HEK293 (cell line): ENCODE data around the gene RHCG.

Experiments used
- CTCF ChIA-PET: fragments of 350-600 bp; formaldehyde crosslinking; extraction: SDS; loops from one replicate; lab custom pipeline; 2021; ENCODE audit warnings: antibody characterized with exemption; lab: Yijun Ruan, JAX
- POLR2A ChIA-PET: fragments of 300-600 bp; formaldehyde crosslinking; extraction: SDS; loops from one replicate; lab custom pipeline; 2020; ENCODE audit warnings: antibody characterized with exemption, inconsistent platforms; lab: Yijun Ruan, JAX
- H3K27ac ChIP-seq: fragments of 200-500 bp; sonication (Bioruptor generic); 2 replicates; pipeline ENCODE4 v1.5.1; 2014; ENCODE audit warnings: low read depth, low read length, control low read depth, inconsistent platforms; ENCODE audit errors: extremely low read depth
- H3K36me3 ChIP-seq, 2 experiments: fragments of 200-500 bp in 1 of 2; sonication (Bioruptor generic) in 1 of 2; 1 replicate in 1 of 2; 2 replicates in 1 of 2; pipeline ENCODE4 v1.5.1; 2014 to 2017; ENCODE audit warnings: inconsistent platforms in 2 of 2, low read length in 2 of 2; ENCODE audit not compliant: control insufficient read depth in 2 of 2, insufficient read depth in 1 of 2
- H3K4me1 ChIP-seq: fragments of 200-500 bp; sonication (Bioruptor generic); 2 replicates; pipeline ENCODE4 v1.5.1; 2014; ENCODE audit warnings: mild to moderate bottlenecking, low read length, inconsistent platforms; ENCODE audit not compliant: control insufficient read depth, insufficient read depth
- H3K4me3 ChIP-seq: 2 replicates; pipeline ENCODE4 v1.5.1; 2011; ENCODE audit warnings: low read depth, mild to moderate bottlenecking, control low read depth, low read length, moderate library complexity
- H3K9me3 ChIP-seq: fragments of 200-500 bp; sonication (Bioruptor generic); 2 replicates; pipeline ENCODE4 v1.5.1; 2014; ENCODE audit warnings: low read depth, low read length, inconsistent platforms; ENCODE audit not compliant: control insufficient read depth, insufficient read depth
- BCL11A ChIP-seq: fragments of 450-650 bp; formaldehyde crosslinking; IDR thresholded peaks from 2 replicates; pipeline ENCODE4 v1.5.1; 2016; ENCODE audit warnings: low read depth, missing biosample characterization, missing genetic modification characterization
- EGR2 ChIP-seq: fragments of 450-650 bp; formaldehyde crosslinking; IDR thresholded peaks from 2 replicates; pipeline ENCODE4 v1.5.1; 2016; ENCODE audit warnings: low read depth, missing biosample characterization, missing genetic modification characterization
- GFI1B ChIP-seq: fragments of 450-650 bp; formaldehyde crosslinking; IDR thresholded peaks from 2 replicates; pipeline ENCODE4 v1.5.1; 2016; ENCODE audit warnings: missing biosample characterization, missing genetic modification characterization
- GLIS1 ChIP-seq: fragments of 450-650 bp; formaldehyde crosslinking; IDR thresholded peaks from 2 replicates; pipeline ENCODE4 v1.5.1; 2016; ENCODE audit warnings: missing biosample characterization, missing genetic modification characterization
- GLIS2 ChIP-seq: fragments of 450-650 bp; formaldehyde crosslinking; IDR thresholded peaks from 2 replicates; pipeline ENCODE4 v1.5.1; 2016; ENCODE audit warnings: missing biosample characterization, missing genetic modification characterization
- KLF10 ChIP-seq: fragments of 450-650 bp; IDR thresholded peaks from 2 replicates; pipeline ENCODE4 v1.5.1; 2018; ENCODE audit warnings: missing biosample characterization, mild to moderate bottlenecking, missing genetic modification characterization
- KLF16 ChIP-seq: fragments of 450-650 bp; formaldehyde crosslinking; IDR thresholded peaks from 2 replicates; pipeline ENCODE4 v1.5.1; 2017; ENCODE audit warnings: missing biosample characterization, missing genetic modification characterization
- KLF9 ChIP-seq: fragments of 450-650 bp; formaldehyde crosslinking; IDR thresholded peaks from 2 replicates; pipeline ENCODE4 v1.5.1; 2016; ENCODE audit warnings: missing biosample characterization, missing genetic modification characterization, low read depth
- REPIN1 ChIP-seq: fragments of 450-650 bp; formaldehyde crosslinking; IDR thresholded peaks from 2 replicates; pipeline ENCODE4 v1.5.1; 2017; ENCODE audit warnings: missing biosample characterization, missing genetic modification characterization, low read depth
- SP3 ChIP-seq: fragments of 450-650 bp; formaldehyde crosslinking; IDR thresholded peaks from 2 replicates; pipeline ENCODE4 v1.5.1; 2016; ENCODE audit warnings: missing biosample characterization, missing genetic modification characterization
- ZBTB8A ChIP-seq: fragments of 450-650 bp; formaldehyde crosslinking; IDR thresholded peaks from 2 replicates; pipeline ENCODE4 v1.5.1; 2016; ENCODE audit warnings: missing biosample characterization, missing genetic modification characterization
- ZFHX2 ChIP-seq: fragments of 450-650 bp; formaldehyde crosslinking; conservative IDR thresholded peaks from 2 replicates; pipeline ENCODE4 v1.5.1; 2016; ENCODE audit warnings: missing biosample characterization, missing genetic modification characterization
- ZNF133 ChIP-seq: fragments of 450-650 bp; formaldehyde crosslinking; IDR thresholded peaks from 2 replicates; pipeline ENCODE4 v1.5.1; 2016; ENCODE audit warnings: missing biosample characterization, missing genetic modification characterization
- ZNF169 ChIP-seq: fragments of 450-650 bp; formaldehyde crosslinking; IDR thresholded peaks from 2 replicates; pipeline ENCODE4 v1.5.1; 2016; ENCODE audit warnings: missing biosample characterization, missing genetic modification characterization
- ZNF221 ChIP-seq: fragments of 450-650 bp; formaldehyde crosslinking; IDR thresholded peaks from 2 replicates; pipeline ENCODE4 v1.5.1; 2017; ENCODE audit warnings: missing biosample characterization, missing genetic modification characterization, borderline replicate concordance
- ZNF416 ChIP-seq: fragments of 450-650 bp; formaldehyde crosslinking; IDR thresholded peaks from 2 replicates; pipeline ENCODE4 v1.5.1; 2016; ENCODE audit warnings: missing biosample characterization, missing genetic modification characterization
- ZNF473 ChIP-seq: fragments of 450-650 bp; formaldehyde crosslinking; IDR thresholded peaks from 2 replicates; pipeline ENCODE4 v1.5.1; 2017; ENCODE audit warnings: missing biosample characterization, missing genetic modification characterization
- ZNF48 ChIP-seq: fragments of 450-650 bp; formaldehyde crosslinking; IDR thresholded peaks from 2 replicates; pipeline ENCODE4 v1.5.1; 2016; ENCODE audit warnings: missing biosample characterization, missing genetic modification characterization
- ZNF510 ChIP-seq: fragments of 450-650 bp; formaldehyde crosslinking; IDR thresholded peaks from 2 replicates; pipeline ENCODE4 v1.5.1; 2018; ENCODE audit warnings: mild to moderate bottlenecking, missing genetic modification characterization, missing biosample characterization; ENCODE audit not compliant: insufficient replicate concordance
- ZNF571 ChIP-seq: fragments of 450-650 bp; formaldehyde crosslinking; IDR thresholded peaks from 2 replicates; pipeline ENCODE4 v1.5.0; 2017; ENCODE audit warnings: missing biosample characterization, missing genetic modification characterization
- ZNF585B ChIP-seq: fragments of 450-650 bp; formaldehyde crosslinking; IDR thresholded peaks from 2 replicates; pipeline ENCODE4 v1.5.1; 2016; ENCODE audit warnings: missing biosample characterization, missing genetic modification characterization
- ZNF610 ChIP-seq: fragments of 450-650 bp; formaldehyde crosslinking; IDR thresholded peaks from 2 replicates; pipeline ENCODE4 v1.5.1; 2016; ENCODE audit warnings: missing biosample characterization, missing genetic modification characterization, borderline replicate concordance
- ZNF701 ChIP-seq: fragments of 450-650 bp; formaldehyde crosslinking; IDR thresholded peaks from 2 replicates; pipeline ENCODE4 v1.5.1; 2016; ENCODE audit warnings: missing biosample characterization, missing genetic modification characterization
- ZNF776 ChIP-seq: fragments of 450-650 bp; formaldehyde crosslinking; IDR thresholded peaks from 2 replicates; pipeline ENCODE4 v1.5.0; 2017; ENCODE audit warnings: missing biosample characterization, missing genetic modification characterization, borderline replicate concordance
- ZSCAN23 ChIP-seq: fragments of 450-650 bp; formaldehyde crosslinking; IDR thresholded peaks from 2 replicates; pipeline ENCODE4 v1.5.1; 2016; ENCODE audit warnings: missing biosample characterization, missing genetic modification characterization
- TF ChIP-seq, protein P1 (sequence below): fragments of 450-650 bp; IDR thresholded peaks from 2 replicates; pipeline ENCODE4 v1.5.1; 2018; ENCODE audit warnings: missing biosample characterization, mild to moderate bottlenecking, missing genetic modification characterization

Gene RHCG

DNA sequence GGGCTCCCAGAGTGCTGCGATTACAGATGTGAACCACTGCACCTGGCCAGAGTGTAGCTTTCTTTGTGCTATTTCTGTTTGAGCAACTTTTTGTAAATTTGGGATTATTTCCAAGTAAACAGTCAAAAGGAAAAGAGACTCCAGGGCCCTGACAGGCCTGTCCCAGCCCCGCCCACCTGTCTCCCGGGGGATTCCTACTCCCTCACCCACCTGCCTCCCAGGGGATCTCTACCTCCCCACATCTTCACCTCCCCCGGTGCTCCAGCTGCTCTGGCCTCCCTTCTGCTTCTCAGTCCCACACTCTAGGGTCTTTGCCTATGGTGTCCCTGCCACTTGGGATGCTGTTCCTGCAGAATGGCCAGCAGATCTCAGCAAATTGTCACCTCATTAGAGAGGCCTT, 7.0 kb downstream of the RHCG start:
- Histone ChIP-seq H3K4me1 (no peaks in the 10 kb centered on the region), H3K9me3 (no peaks in the 10 kb centered on the region), H3K4me3 (no peak overlapping the region), H3K27ac (no peak overlapping the region)
- ChIA-PET POLR2A (interaction anchor here (0.6 to 1.6 kb wide), 2 partner anchors 8 to 100 kb away, joined by 3 to 4 read pairs; no protein-coding TSS in a partner anchor), CTCF (interaction anchor here (0.6 to 3.9 kb wide), 6 partner anchors 12 to 131 kb away, joined by 3 to 23 read pairs (median 4); no protein-coding TSS in a partner anchor)
- no peak for TF ChIP-seq REPIN1 (tag by site-specific recombination)
- TF ChIP-seq KLF9 (tag by site-specific recombination) = 0 out of 2 replicates have a peak, but pooled peaks have one; percentile 17
- no peak for TF ChIP-seq GFI1B (tag by site-specific recombination)
- TF ChIP-seq GLIS2 = peak; percentile 39; the same call in 1 of the 2 replicates
- peak; percentile 92 for TF ChIP-seq ZFHX2 (tag by site-specific recombination)
- no peak for TF ChIP-seq ZNF133
- peak; percentile 71 for TF ChIP-seq GLIS1
- TF ChIP-seq KLF10 (tag by site-specific recombination) = no peak
- TF ChIP-seq ZNF510 (tag by site-specific recombination) = no peak
- TF ChIP-seq EGR2 (tag by site-specific recombination) = peak; percentile 90
- no peak for TF ChIP-seq ZNF585B (tag by site-specific recombination)
- no peak for TF ChIP-seq ZNF48 (tag by site-specific recombination)
- TF ChIP-seq, all 188 proteins: peak for 5
- H3K36me3 ChIP-seq = no peaks in the 10 kb centered on the region

DNA sequence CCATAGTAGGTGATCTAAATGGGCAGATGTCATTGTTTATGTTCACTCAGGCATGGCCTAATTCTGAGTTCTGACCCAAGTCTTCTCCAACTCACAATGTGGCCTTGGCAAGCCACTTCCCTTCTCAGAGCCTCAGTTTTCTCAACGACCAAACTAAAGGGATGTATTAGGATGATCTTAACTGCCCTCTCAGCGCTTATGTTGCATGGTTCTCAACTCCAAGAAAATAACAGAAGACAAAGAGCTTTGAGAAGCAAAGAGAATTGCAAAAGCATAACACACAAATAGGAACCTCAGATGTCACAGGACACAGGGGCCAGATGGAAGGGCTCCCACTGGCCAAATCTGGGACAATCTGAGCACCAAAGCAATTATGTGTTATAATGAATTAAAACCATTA, 8.6 kb downstream of the RHCG start:
- ChIA-PET POLR2A (interaction anchor here (1.6 kb wide), 1 partner anchor 10 kb away, joined by 4 read pairs; no protein-coding TSS in a partner anchor), CTCF (interaction anchor here (1.4 to 3.9 kb wide), 2 partner anchors 15 to 129 kb away, joined by 3 to 23 read pairs; no protein-coding TSS in a partner anchor)
- no peaks in the 10 kb centered on the region for H3K4me1 ChIP-seq
- H3K9me3 ChIP-seq = no peaks in the 10 kb centered on the region
- H3K36me3 ChIP-seq = no peaks in the 10 kb centered on the region
- no peak overlapping the region for H3K27ac ChIP-seq
- H3K4me3 ChIP-seq = no peak overlapping the region
- TF ChIP-seq ZNF776 (no peak), ZSCAN23 (no peak), ZNF416 (tag by site-specific recombination) (no peak), ZNF701 (tag by site-specific recombination) (no peak), KLF16 (tag by site-specific recombination) (no peak), BCL11A (tag by site-specific recombination) (no peak), ZBTB8A (tag by site-specific recombination) (no peak), ZNF473 (tag by site-specific recombination) (no peak), ZNF169 (no peak), SP3 (tag by site-specific recombination) (no peak), ZNF571 (no peak), ZNF610 (tag by site-specific recombination) (no peak), ZNF221 (tag by site-specific recombination) (no peak)
- TF ChIP-seq, protein P1, sequence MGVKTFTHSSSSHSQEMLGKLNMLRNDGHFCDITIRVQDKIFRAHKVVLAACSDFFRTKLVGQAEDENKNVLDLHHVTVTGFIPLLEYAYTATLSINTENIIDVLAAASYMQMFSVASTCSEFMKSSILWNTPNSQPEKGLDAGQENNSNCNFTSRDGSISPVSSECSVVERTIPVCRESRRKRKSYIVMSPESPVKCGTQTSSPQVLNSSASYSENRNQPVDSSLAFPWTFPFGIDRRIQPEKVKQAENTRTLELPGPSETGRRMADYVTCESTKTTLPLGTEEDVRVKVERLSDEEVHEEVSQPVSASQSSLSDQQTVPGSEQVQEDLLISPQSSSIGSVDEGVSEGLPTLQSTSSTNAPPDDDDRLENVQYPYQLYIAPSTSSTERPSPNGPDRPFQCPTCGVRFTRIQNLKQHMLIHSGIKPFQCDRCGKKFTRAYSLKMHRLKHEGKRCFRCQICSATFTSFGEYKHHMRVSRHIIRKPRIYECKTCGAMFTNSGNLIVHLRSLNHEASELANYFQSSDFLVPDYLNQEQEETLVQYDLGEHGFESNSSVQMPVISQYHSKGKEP = no peak
- TF ChIP-seq, all 188 proteins: peak for 0
